HEK293T (cell line): ENCODE measurements around the gene OR2A12.

Experiments
- CTCF ChIA-PET: fragments of 350-600 bp; formaldehyde crosslinking; extraction: SDS; loops from one replicate; lab custom pipeline; 2021; ENCODE audit warnings: antibody characterized with exemption, inconsistent platforms; lab: Yijun Ruan, JAX
- POLR2A ChIA-PET: fragments of 350-600 bp; formaldehyde crosslinking; extraction: SDS; loops from one replicate; lab custom pipeline; 2020; ENCODE audit warnings: antibody characterized with exemption, inconsistent platforms; lab: Yijun Ruan, JAX
- DNase-seq: peaks from one replicate; pipeline ENCODE4 v3.0.0; 2012; ENCODE audit warnings: mixed read lengths; ENCODE audit errors: extremely low spot score
- ARNT ChIP-seq: fragments of 450-650 bp; IDR thresholded peaks from 2 replicates; pipeline ENCODE4 v1.6.1; 2017; ENCODE audit warnings: mild to moderate bottlenecking
- BHLHE40 ChIP-seq: fragments of 450-650 bp; IDR thresholded peaks from 2 replicates; pipeline ENCODE4 v1.6.1; 2016; ENCODE audit warnings: mild to moderate bottlenecking, moderate library complexity, borderline replicate concordance
- CTBP1 ChIP-seq: fragments of 450-650 bp; IDR thresholded peaks from 2 replicates; pipeline ENCODE4 v1.6.1; 2016; ENCODE audit warnings: borderline replicate concordance
- ELF4 ChIP-seq: fragments of 450-650 bp; IDR thresholded peaks from 2 replicates; pipeline ENCODE4 v1.6.1; 2017; ENCODE audit warnings: antibody characterized with exemption
- FOXA1 ChIP-seq: fragments of 450-650 bp; IDR thresholded peaks from 2 replicates; pipeline ENCODE4 v1.6.1; 2016; ENCODE audit warnings: mild to moderate bottlenecking
- FOXK2 ChIP-seq: fragments of 450-650 bp; IDR thresholded peaks from 2 replicates; pipeline ENCODE4 v1.6.1; 2016; ENCODE audit warnings: mild to moderate bottlenecking
- FOXM1 ChIP-seq: fragments of 450-650 bp; IDR thresholded peaks from 2 replicates; pipeline ENCODE4 v1.6.1; 2017; ENCODE audit warnings: mild to moderate bottlenecking, borderline replicate concordance
- HDGF ChIP-seq: fragments of 450-650 bp; IDR thresholded peaks from 2 replicates; pipeline ENCODE4 v1.6.1; 2017; ENCODE audit warnings: antibody characterized with exemption, borderline replicate concordance
- L3MBTL2 ChIP-seq: fragments of 450-650 bp; conservative IDR thresholded peaks from 2 replicates; pipeline ENCODE4 v1.6.1; 2016; ENCODE audit warnings: mild to moderate bottlenecking
- LEF1 ChIP-seq: fragments of 450-650 bp; IDR thresholded peaks from 2 replicates; pipeline ENCODE4 v1.6.1; 2017; ENCODE audit warnings: mild to moderate bottlenecking, borderline replicate concordance
- NFRKB ChIP-seq: fragments of 450-650 bp; IDR thresholded peaks from 2 replicates; pipeline ENCODE4 v1.6.1; 2016; ENCODE audit warnings: mild to moderate bottlenecking, moderate library complexity
- PKNOX1 ChIP-seq: fragments of 450-650 bp; IDR thresholded peaks from 2 replicates; pipeline ENCODE4 v1.6.1; 2016
- SP1 ChIP-seq: fragments of 450-650 bp; IDR thresholded peaks from 2 replicates; pipeline ENCODE4 v1.6.1; 2017
- SUZ12 ChIP-seq: fragments of 450-650 bp; IDR thresholded peaks from 2 replicates; pipeline ENCODE4 v1.6.1; 2016; ENCODE audit warnings: mild to moderate bottlenecking
- TARDBP ChIP-seq: fragments of 450-650 bp; IDR thresholded peaks from 2 replicates; pipeline ENCODE4 v1.6.1; 2016
- ZNF384 ChIP-seq: fragments of 450-650 bp; IDR thresholded peaks from 2 replicates; pipeline ENCODE4 v1.6.1; 2016

The OR2A12 gene

GRCh38 chr7:144105211-144105610 is 19.1 kb downstream of the OR2A12 start:
- POLR2A ChIA-PET = no interaction called here
- CTCF ChIA-PET = no interaction called here
- TF ChIP-seq TARDBP (no peak), HDGF (no peak), FOXM1 (no peak), FOXA1 (no peak), LEF1 (no peak), SP1 (no peak), ELF4 (no peak), PKNOX1 (no peak), BHLHE40 (no peak), ZNF384 (no peak), FOXK2 (no peak), SUZ12 (no peak), CTBP1 (no peak), L3MBTL2 (no peak), NFRKB (no peak), ARNT (no peak)

GRCh38 chr7:144109283-144109682 is 23.2 kb downstream of the OR2A12 start, which contains the start of gene OR2A2:
Gene OR2A2 (plus strand): TSS chr7:144109583. CDS start chr7:144109583, 0 bp downstream.
- no peak for DNase-seq
- ChIA-PET CTCF (interaction anchor here (1.1 kb wide), 1 partner anchor 19 kb away, joined by 4 read pairs; no protein-coding TSS in a partner anchor), POLR2A (no interaction called here)

More at GRCh38 chr7:144105211-144105610, 19.1 kb downstream of the OR2A12 start:
- no peak for DNase-seq

GRCh38 chr7:144110272-144110671 is 24.2 kb downstream of the OR2A12 start:
- no peak for DNase-seq
- CTCF ChIA-PET = no interaction called here
- TF ChIP-seq L3MBTL2 = no peak
- POLR2A ChIA-PET = no interaction called here

More at GRCh38 chr7:144109283-144109682, 23.2 kb downstream of the OR2A12 start, which contains the start of gene OR2A2:
- TF ChIP-seq TARDBP = no peak
- no peak for TF ChIP-seq SP1
- TF ChIP-seq HDGF = no peak
- TF ChIP-seq ZNF384 = no peak
- TF ChIP-seq NFRKB = no peak
- TF ChIP-seq FOXA1 = no peak

- TF ChIP-seq ARNT (no peak), NFRKB (no peak), HDGF (no peak), FOXM1 (no peak), LEF1 (no peak), TARDBP (no peak), BHLHE40 (no peak), SUZ12 (no peak), FOXK2 (no peak)
- no peak for DNase-seq
- POLR2A ChIA-PET = no interaction called here
- CTCF ChIA-PET = interaction anchor here (0.8 kb wide), 1 partner anchor 19 kb away, joined by 3 read pairs; no protein-coding TSS in a partner anchor
Measured at GRCh38 chr7:144113651-144114050, 27.6 kb downstream of the OR2A12 start.

- ChIA-PET CTCF (no interaction called here), POLR2A (no interaction called here)
- DNase-seq = no peak
- TF ChIP-seq FOXA1 (no peak), SP1 (no peak), PKNOX1 (no peak), ZNF384 (no peak), L3MBTL2 (no peak), FOXK2 (no peak), LEF1 (no peak), BHLHE40 (no peak), ELF4 (no peak), ARNT (no peak), NFRKB (no peak), HDGF (no peak), CTBP1 (no peak)
Measured at GRCh38 chr7:144118341-144118740, 32.3 kb downstream of the OR2A12 start.

- TF ChIP-seq L3MBTL2 (no peak), SP1 (no peak), CTBP1 (no peak), PKNOX1 (no peak), TARDBP (no peak), BHLHE40 (no peak), FOXM1 (no peak), FOXA1 (no peak), NFRKB (no peak), ARNT (no peak), ZNF384 (no peak), LEF1 (no peak)
- POLR2A ChIA-PET = no interaction called here
- CTCF ChIA-PET = no interaction called here
- DNase-seq = no peak
Measured at GRCh38 chr7:144122876-144123275, 36.8 kb downstream of the OR2A12 start, which contains the start of gene OR2A14. Gene OR2A14 (plus strand): TSS chr7:144123176. CDS start chr7:144129113, 5,937 bp downstream.
